SK-N-SH treated with all-trans-retinoic acid at 6 μM for 48 hours (cell line): Measurements from ENCODE around the gene CNTN4.

Experiments
- ATAC-seq: fragments of 200-7000 bp; cut with Tn5 transposase; 3 replicates; pipeline ENCODE4 v1.9.1; 2020; ENCODE audit warnings: mild to moderate bottlenecking, moderate library complexity
- ARNTL ChIP-seq: fragments of 450-650 bp; formaldehyde crosslinking; IDR thresholded peaks from 2 replicates; pipeline ENCODE4 v1.5.0; 2020; ENCODE audit warnings: low read depth, mild to moderate bottlenecking, moderate library complexity, borderline replicate concordance
- BACH2 ChIP-seq: fragments of 250-450 bp; sonication (Bioruptor Pico); IDR thresholded peaks from 2 replicates; pipeline ENCODE4 v1.9.0; 2021; ENCODE audit warnings: mild to moderate bottlenecking, borderline replicate concordance
- ESRRG ChIP-seq: fragments of 250-450 bp; sonication (Bioruptor Pico); IDR thresholded peaks from 2 replicates; pipeline ENCODE4 v1.6.1; 2021; ENCODE audit warnings: mild to moderate bottlenecking
- GLIS3 ChIP-seq: fragments of 250-450 bp; sonication (Bioruptor Pico); IDR thresholded peaks from 2 replicates; pipeline ENCODE4 v1.5.0; 2020; ENCODE audit warnings: mild to moderate bottlenecking, moderate library complexity
- ISL1 ChIP-seq: fragments of 250-450 bp; sonication (Bioruptor Pico); IDR thresholded peaks from 2 replicates; pipeline ENCODE4 v2.1.2; 2022; ENCODE audit warnings: mild to moderate bottlenecking, moderate library complexity
- OSR1 ChIP-seq: fragments of 250-450 bp; sonication (Bioruptor Pico); IDR thresholded peaks from 2 replicates; pipeline ENCODE4 v1.8.0; 2022; ENCODE audit warnings: moderate library complexity, mild to moderate bottlenecking, inconsistent platforms
- POU6F1 ChIP-seq: fragments of 250-450 bp; sonication (Bioruptor Pico); IDR thresholded peaks from 2 replicates; pipeline ENCODE4 v1.8.0; 2021; ENCODE audit warnings: low read depth, mild to moderate bottlenecking, moderate library complexity, borderline replicate concordance
- PPARA ChIP-seq: fragments of 250-450 bp; sonication (Bioruptor Pico); IDR thresholded peaks from 2 replicates; pipeline ENCODE4 v1.5.0; 2020; ENCODE audit warnings: mild to moderate bottlenecking, borderline replicate concordance
- RARB ChIP-seq: fragments of 250-450 bp; sonication (Bioruptor Pico); IDR thresholded peaks from 2 replicates; pipeline ENCODE4 v1.8.0; 2021; ENCODE audit warnings: mild to moderate bottlenecking, moderate library complexity
- SNAI2 ChIP-seq: fragments of 250-450 bp; sonication (Bioruptor Pico); IDR thresholded peaks from 2 replicates; pipeline ENCODE4 v1.5.0; 2020; ENCODE audit warnings: mild to moderate bottlenecking, moderate library complexity
- TCF4 ChIP-seq: fragments of 250-450 bp; sonication (Bioruptor Pico); IDR thresholded peaks from 2 replicates; pipeline ENCODE4 v1.8.0; 2021; ENCODE audit warnings: mild to moderate bottlenecking, moderate library complexity, borderline replicate concordance
- TOX ChIP-seq: fragments of 250-450 bp; sonication (Bioruptor Pico); IDR thresholded peaks from 2 replicates; pipeline ENCODE4 v1.8.0; 2021; ENCODE audit warnings: mild to moderate bottlenecking, moderate library complexity, borderline replicate concordance
- ZFP3 ChIP-seq: fragments of 250-450 bp; sonication (Bioruptor Pico); IDR thresholded peaks from 2 replicates; pipeline ENCODE4 v1.5.0; 2020; ENCODE audit warnings: mild to moderate bottlenecking, moderate library complexity
- ZFP30 ChIP-seq: fragments of 450-650 bp; formaldehyde crosslinking; IDR thresholded peaks from 2 replicates; pipeline ENCODE4 v1.5.0; 2022; ENCODE audit warnings: mild to moderate bottlenecking, moderate library complexity
- ZNF565 ChIP-seq: fragments of 450-650 bp; formaldehyde crosslinking; conservative IDR thresholded peaks from 2 replicates; pipeline ENCODE4 v1.5.0; 2020; ENCODE audit warnings: low read depth, mild to moderate bottlenecking, moderate library complexity
- ZNF70 ChIP-seq: fragments of 450-650 bp; formaldehyde crosslinking; IDR thresholded peaks from 2 replicates; pipeline ENCODE4 v1.5.0; 2020; ENCODE audit warnings: mild to moderate bottlenecking, moderate library complexity
- TF ChIP-seq, protein P1 (sequence below): fragments of 250-450 bp; sonication (Bioruptor Pico); IDR thresholded peaks from 2 replicates; pipeline ENCODE4 v1.5.0; 2020; ENCODE audit warnings: mild to moderate bottlenecking, moderate library complexity
- TF ChIP-seq, protein P2 (sequence below): fragments of 250-450 bp; sonication (Bioruptor Pico); IDR thresholded peaks from 2 replicates; pipeline ENCODE4 v1.5.1; 2020; ENCODE audit warnings: low read depth, mild to moderate bottlenecking, moderate library complexity
- TF ChIP-seq, protein P3 (sequence below): fragments of 250-450 bp; sonication (Bioruptor Pico); IDR thresholded peaks from 2 replicates; pipeline ENCODE4 v1.5.1; 2021; ENCODE audit warnings: mild to moderate bottlenecking, moderate library complexity
- TF ChIP-seq, protein P4 (sequence below): fragments of 250-450 bp; sonication (Bioruptor Pico); IDR thresholded peaks from 2 replicates; pipeline ENCODE4 v1.8.0; 2020; ENCODE audit warnings: mild to moderate bottlenecking, moderate library complexity, borderline replicate concordance

The CNTN4 gene

GRCh38 chr3:2198776-2199279 lies 100.2 kb downstream of the CNTN4 start:
- TF ChIP-seq PPARA (no peak), SNAI2 (no peak), TOX (CRISPR knock-in tag) (no peak), ARNTL (no peak), ZFP3 (CRISPR knock-in tag) (no peak), ZFP30 (no peak), GLIS3 (CRISPR knock-in tag) (no peak), ZNF70 (CRISPR knock-in tag) (no peak), ESRRG (CRISPR knock-in tag) (no peak), OSR1 (no peak), BACH2 (CRISPR knock-in tag) (no peak)
- TF ChIP-seq, protein P1, sequence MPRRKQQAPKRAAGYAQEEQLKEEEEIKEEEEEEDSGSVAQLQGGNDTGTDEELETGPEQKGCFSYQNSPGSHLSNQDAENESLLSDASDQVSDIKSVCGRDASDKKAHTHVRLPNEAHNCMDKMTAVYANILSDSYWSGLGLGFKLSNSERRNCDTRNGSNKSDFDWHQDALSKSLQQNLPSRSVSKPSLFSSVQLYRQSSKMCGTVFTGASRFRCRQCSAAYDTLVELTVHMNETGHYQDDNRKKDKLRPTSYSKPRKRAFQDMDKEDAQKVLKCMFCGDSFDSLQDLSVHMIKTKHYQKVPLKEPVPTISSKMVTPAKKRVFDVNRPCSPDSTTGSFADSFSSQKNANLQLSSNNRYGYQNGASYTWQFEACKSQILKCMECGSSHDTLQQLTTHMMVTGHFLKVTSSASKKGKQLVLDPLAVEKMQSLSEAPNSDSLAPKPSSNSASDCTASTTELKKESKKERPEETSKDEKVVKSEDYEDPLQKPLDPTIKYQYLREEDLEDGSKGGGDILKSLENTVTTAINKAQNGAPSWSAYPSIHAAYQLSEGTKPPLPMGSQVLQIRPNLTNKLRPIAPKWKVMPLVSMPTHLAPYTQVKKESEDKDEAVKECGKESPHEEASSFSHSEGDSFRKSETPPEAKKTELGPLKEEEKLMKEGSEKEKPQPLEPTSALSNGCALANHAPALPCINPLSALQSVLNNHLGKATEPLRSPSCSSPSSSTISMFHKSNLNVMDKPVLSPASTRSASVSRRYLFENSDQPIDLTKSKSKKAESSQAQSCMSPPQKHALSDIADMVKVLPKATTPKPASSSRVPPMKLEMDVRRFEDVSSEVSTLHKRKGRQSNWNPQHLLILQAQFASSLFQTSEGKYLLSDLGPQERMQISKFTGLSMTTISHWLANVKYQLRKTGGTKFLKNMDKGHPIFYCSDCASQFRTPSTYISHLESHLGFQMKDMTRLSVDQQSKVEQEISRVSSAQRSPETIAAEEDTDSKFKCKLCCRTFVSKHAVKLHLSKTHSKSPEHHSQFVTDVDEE (CRISPR knock-in tag) = no peak
- TF ChIP-seq, protein P2, sequence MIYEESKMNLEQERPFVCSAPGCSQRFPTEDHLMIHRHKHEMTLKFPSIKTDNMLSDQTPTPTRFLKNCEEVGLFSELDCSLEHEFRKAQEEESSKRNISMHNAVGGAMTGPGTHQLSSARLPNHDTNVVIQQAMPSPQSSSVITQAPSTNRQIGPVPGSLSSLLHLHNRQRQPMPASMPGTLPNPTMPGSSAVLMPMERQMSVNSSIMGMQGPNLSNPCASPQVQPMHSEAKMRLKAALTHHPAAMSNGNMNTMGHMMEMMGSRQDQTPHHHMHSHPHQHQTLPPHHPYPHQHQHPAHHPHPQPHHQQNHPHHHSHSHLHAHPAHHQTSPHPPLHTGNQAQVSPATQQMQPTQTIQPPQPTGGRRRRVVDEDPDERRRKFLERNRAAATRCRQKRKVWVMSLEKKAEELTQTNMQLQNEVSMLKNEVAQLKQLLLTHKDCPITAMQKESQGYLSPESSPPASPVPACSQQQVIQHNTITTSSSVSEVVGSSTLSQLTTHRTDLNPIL (CRISPR knock-in tag) = no peak
- ATAC-seq = no peak

- TF ChIP-seq ESRRG (CRISPR knock-in tag) (no peak), ISL1 (no peak), TOX (CRISPR knock-in tag) (no peak), RARB (CRISPR knock-in tag) (no peak), BACH2 (CRISPR knock-in tag) (no peak), TCF4 (CRISPR knock-in tag) (no peak), OSR1 (no peak), POU6F1 (no peak), ZFP3 (CRISPR knock-in tag) (no peak), ZFP30 (no peak), SNAI2 (no peak), ZNF565 (CRISPR knock-in tag) (no peak)
- TF ChIP-seq, protein P2 (CRISPR knock-in tag) = no peak
- TF ChIP-seq, protein P3, sequence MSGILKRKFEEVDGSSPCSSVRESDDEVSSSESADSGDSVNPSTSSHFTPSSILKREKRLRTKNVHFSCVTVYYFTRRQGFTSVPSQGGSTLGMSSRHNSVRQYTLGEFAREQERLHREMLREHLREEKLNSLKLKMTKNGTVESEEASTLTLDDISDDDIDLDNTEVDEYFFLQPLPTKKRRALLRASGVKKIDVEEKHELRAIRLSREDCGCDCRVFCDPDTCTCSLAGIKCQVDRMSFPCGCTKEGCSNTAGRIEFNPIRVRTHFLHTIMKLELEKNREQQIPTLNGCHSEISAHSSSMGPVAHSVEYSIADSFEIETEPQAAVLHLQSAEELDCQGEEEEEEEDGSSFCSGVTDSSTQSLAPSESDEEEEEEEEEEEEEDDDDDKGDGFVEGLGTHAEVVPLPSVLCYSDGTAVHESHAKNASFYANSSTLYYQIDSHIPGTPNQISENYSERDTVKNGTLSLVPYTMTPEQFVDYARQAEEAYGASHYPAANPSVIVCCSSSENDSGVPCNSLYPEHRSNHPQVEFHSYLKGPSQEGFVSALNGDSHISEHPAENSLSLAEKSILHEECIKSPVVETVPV (CRISPR knock-in tag) = no peak
- TF ChIP-seq, protein P1 (CRISPR knock-in tag) = no peak
- TF ChIP-seq, protein P4, sequence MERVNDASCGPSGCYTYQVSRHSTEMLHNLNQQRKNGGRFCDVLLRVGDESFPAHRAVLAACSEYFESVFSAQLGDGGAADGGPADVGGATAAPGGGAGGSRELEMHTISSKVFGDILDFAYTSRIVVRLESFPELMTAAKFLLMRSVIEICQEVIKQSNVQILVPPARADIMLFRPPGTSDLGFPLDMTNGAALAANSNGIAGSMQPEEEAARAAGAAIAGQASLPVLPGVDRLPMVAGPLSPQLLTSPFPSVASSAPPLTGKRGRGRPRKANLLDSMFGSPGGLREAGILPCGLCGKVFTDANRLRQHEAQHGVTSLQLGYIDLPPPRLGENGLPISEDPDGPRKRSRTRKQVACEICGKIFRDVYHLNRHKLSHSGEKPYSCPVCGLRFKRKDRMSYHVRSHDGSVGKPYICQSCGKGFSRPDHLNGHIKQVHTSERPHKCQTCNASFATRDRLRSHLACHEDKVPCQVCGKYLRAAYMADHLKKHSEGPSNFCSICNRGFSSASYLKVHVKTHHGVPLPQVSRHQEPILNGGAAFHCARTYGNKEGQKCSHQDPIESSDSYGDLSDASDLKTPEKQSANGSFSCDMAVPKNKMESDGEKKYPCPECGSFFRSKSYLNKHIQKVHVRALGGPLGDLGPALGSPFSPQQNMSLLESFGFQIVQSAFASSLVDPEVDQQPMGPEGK (CRISPR knock-in tag) = no peak
These were observed 105.4 kb downstream of the CNTN4 start for GRCh38 chr3:2204054-2204453.

More at GRCh38 chr3:2204054-2204453, 105.4 kb downstream of the CNTN4 start:
- no peak for ATAC-seq
